NCI-H146 (cell line): ENCODE results near the gene TYW1B.
A peak's percentile ranks its signal among the peaks of the same experiment; 100 is the strongest.
"Not testable (repeated sequence)": the region's sequence is repeated elsewhere in the genome, so short reads cannot be mapped to it uniquely, and the experiment has no call there.

Source experiments
- DNase-seq: peaks from one replicate; lab custom pipeline; 2025; lab: John Stamatoyannopoulos, UW

TYW1B gene

GRCh38 chr7:72827839-72828591, at the start of gene TYW1B:
TYW1B (minus strand) TSS chr7:72828200; CDS start chr7:72828075, 125 bp downstream.
- DNase-seq = peak; percentile 98

- not testable (repeated sequence) for DNase-seq
Measured at GRCh38 chr7:72867591-72867990, 39.6 kb upstream of the TYW1B start.

- not testable (repeated sequence) for DNase-seq
Measured at GRCh38 chr7:72858846-72859400, 30.9 kb upstream of the TYW1B start.

- DNase-seq = not testable (repeated sequence)
Measured at GRCh38 chr7:72857925-72858324, 29.9 kb upstream of the TYW1B start.

GRCh38 chr7:72855261-72855660, 27.3 kb upstream of the TYW1B start:
- not testable (repeated sequence) for DNase-seq

GRCh38 chr7:72852937-72853336, 24.9 kb upstream of the TYW1B start:
- not testable (repeated sequence) for DNase-seq

- DNase-seq = not testable (repeated sequence)
Measured at GRCh38 chr7:72850746-72851145, 22.7 kb upstream of the TYW1B start.

GRCh38 chr7:72844146-72844545, 16.1 kb upstream of the TYW1B start:
- DNase-seq = not testable (repeated sequence)

- not testable (repeated sequence) for DNase-seq
Measured at GRCh38 chr7:72843166-72843565, 15.2 kb upstream of the TYW1B start.

- DNase-seq = not testable (repeated sequence)
Measured at GRCh38 chr7:72840966-72841511, 13.0 kb upstream of the TYW1B start.

- DNase-seq = not testable (repeated sequence)
Measured at GRCh38 chr7:72838315-72838714, 10.3 kb upstream of the TYW1B start.

- DNase-seq = not testable (repeated sequence)
Measured at GRCh38 chr7:72837291-72837690, 9.3 kb upstream of the TYW1B start.

- DNase-seq = not testable (repeated sequence)
Measured at GRCh38 chr7:72830567-72830966, 2.6 kb upstream of the TYW1B start.

- DNase-seq = peak; percentile 43
Measured at GRCh38 chr7:72829687-72830354, 1.8 kb upstream of the TYW1B start.

GRCh38 chr7:72829291-72829686, 1.3 kb upstream of the TYW1B start:
- peak; percentile 98 for DNase-seq

- DNase-seq = peak; percentile 3
Measured at GRCh38 chr7:72823765-72824732, 4.0 kb downstream of the TYW1B start.

GRCh38 chr7:72822497-72822896, 5.5 kb downstream of the TYW1B start:
- not testable (repeated sequence) for DNase-seq

- DNase-seq = not testable (repeated sequence)
Measured at GRCh38 chr7:72818663-72819361, 9.2 kb downstream of the TYW1B start.

- DNase-seq = not testable (repeated sequence)
Measured at GRCh38 chr7:72817661-72818060, 10.3 kb downstream of the TYW1B start.

GRCh38 chr7:72816370-72817157, 11.4 kb downstream of the TYW1B start:
- DNase-seq = not testable (repeated sequence)
